Caco-2 (cell line): ENCODE results near the gene DIS3L2. TPM values are rescaled to one million over a fixed set of nuclear protein-coding genes. Genes with fewer than 3 reads are reported as not detected.
"Not testable (repeated sequence)": the region's sequence is repeated elsewhere in the genome, so short reads cannot be mapped to it uniquely, and the experiment has no call there.

Experiments used
- BruUV-seq: library from RNA; stranded (reverse); fragments of 400-500 nt; replicated peaks from 2 replicates; lab custom pipeline; 2021; lab: Mats Ljungman, UMichigan
- CTCF ChIA-PET: fragments of 300-600 bp; sonication (Branson Sonifier 250); formaldehyde crosslinking; loops from one replicate; lab custom pipeline; 2022; ENCODE audit warnings: antibody characterized with exemption; lab: Charles Lee
- POLR2A ChIA-PET: fragments of 300-600 bp; sonication (Branson Sonifier 250); formaldehyde crosslinking; loops from one replicate; lab custom pipeline; 2022; ENCODE audit warnings: antibody characterized with exemption; lab: Charles Lee
- DNase-seq, 2 experiments: peaks; one replicate each; pipeline versions ENCODE4 v3.0.0 to v3.0.0-alpha.2; 2020 to 2022
- H3K27me3 ChIP-seq: replicated peaks from 2 replicates; pipeline ENCODE4 v1.6.0; 2011; ENCODE audit warnings: low read length; ENCODE audit not compliant: control insufficient read depth, insufficient read depth
- H3K36me3 ChIP-seq: 2 replicates; pipeline ENCODE4 v1.5.1; 2011; ENCODE audit warnings: low read length; ENCODE audit not compliant: control insufficient read depth, insufficient read depth
- H3K4me1 ChIP-seq: fragments of 250-450 bp; sonication (Bioruptor Pico); 2 replicates; pipeline ENCODE4 v1.5.1; 2020; ENCODE audit warnings: mild to moderate bottlenecking
- H3K4me3 ChIP-seq: 2 replicates; pipeline ENCODE4 v1.5.1; 2011; ENCODE audit warnings: low read depth, mild to moderate bottlenecking, control low read depth, low read length
- H3K9me3 ChIP-seq: fragments of 250-450 bp; sonication (Bioruptor Pico); 2 replicates; pipeline ENCODE4 v1.5.1; 2020; ENCODE audit warnings: mild to moderate bottlenecking, moderate library complexity
- H3K27ac Mint-ChIP-seq: one replicate; pipeline ENCODE4 v1.8.0; 2022; ENCODE audit warnings: mixed read lengths; ENCODE audit not compliant: unreplicated experiment
- H3K27me3 Mint-ChIP-seq: one replicate; pipeline ENCODE4 v1.8.0; 2022; ENCODE audit warnings: mixed read lengths; ENCODE audit not compliant: insufficient read depth, unreplicated experiment
- H3K36me3 Mint-ChIP-seq: one replicate; pipeline ENCODE4 v1.8.0; 2022; ENCODE audit warnings: mild to moderate bottlenecking, mixed read lengths; ENCODE audit not compliant: insufficient read depth, unreplicated experiment
- H3K4me1 Mint-ChIP-seq: one replicate; pipeline ENCODE4 v1.8.0; 2022; ENCODE audit warnings: low read depth, mixed read lengths; ENCODE audit not compliant: unreplicated experiment
- H3K4me3 Mint-ChIP-seq: one replicate; pipeline ENCODE4 v1.8.0; 2022; ENCODE audit warnings: mild to moderate bottlenecking, moderate library complexity, mixed read lengths; ENCODE audit not compliant: unreplicated experiment
- H3K9me3 Mint-ChIP-seq: one replicate; pipeline ENCODE4 v1.8.0; 2022; ENCODE audit warnings: mixed read lengths; ENCODE audit not compliant: unreplicated experiment
- intact Hi-C: fragments of 100-400 bp; cut with micrococcal nuclease; formaldehyde crosslinking; loops from one replicate; pipeline ENCODE4 v1.10.0; 2022; ENCODE audit not compliant: unreplicated experiment
- total RNA-seq: library from RNA; stranded (reverse); gene quantifications from 2 replicates; pipeline ENCODE4 v1.2.3, GENCODE V29; 2022
- TF ChIP-seq, protein P1 (sequence below), 2 experiments: fragments of 200-600 bp in 1 of 2; IDR thresholded peaks; 1 replicate in 1 of 2; 2 replicates in 1 of 2; pipeline versions ENCODE4 v1.5.1 to v1.8.0; 2011 to 2022; ENCODE audit warnings: antibody characterized with exemption in 1 of 2, control low read depth in 1 of 2, inconsistent platforms in 1 of 2, low read depth in 1 of 2, low read length in 1 of 2, mild to moderate bottlenecking in 1 of 2, moderate library complexity in 1 of 2; ENCODE audit not compliant: insufficient read depth in 1 of 2, severe bottlenecking in 1 of 2, unreplicated experiment in 1 of 2

Gene DIS3L2
- total RNA-seq, 1 experiment from 2014 or later: 15.5 TPM

DNA sequence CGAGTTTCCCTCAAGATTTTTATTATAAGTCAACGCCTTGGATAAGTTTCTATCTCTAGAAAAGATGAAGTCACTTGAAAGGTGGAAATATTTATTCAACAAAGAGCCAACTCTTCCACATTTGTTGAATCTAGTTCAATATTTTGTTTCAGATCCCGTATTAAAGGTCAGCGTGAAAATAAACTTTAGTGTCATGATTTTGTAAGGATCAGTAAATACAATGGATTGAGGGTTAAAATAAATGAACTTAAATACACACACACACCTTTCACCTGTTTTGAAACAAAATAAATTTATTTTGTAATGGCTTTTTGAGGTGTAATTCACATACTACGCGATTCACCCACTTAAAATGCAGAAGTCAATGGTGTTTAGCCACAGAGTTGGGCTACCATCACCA is 19.3 kb upstream of the DIS3L2 start:
- no peaks in the 10 kb centered on the region for H3K9me3 ChIP-seq
- H3K4me1 ChIP-seq: no peaks in the 10 kb centered on the region
- Mint-ChIP-seq H3K4me1 (no peaks in the 10 kb centered on the region), H3K4me3 (no peak overlapping the region), H3K36me3 (no peaks in the 10 kb centered on the region), H3K27ac (no peak overlapping the region), H3K9me3 (no peaks in the 10 kb centered on the region), H3K27me3 (peaks cover 3% of the 10 kb centered on the region)
- H3K27me3 ChIP-seq: no peaks in the 10 kb centered on the region
- DNase-seq: no peak
- TF ChIP-seq, protein P1, sequence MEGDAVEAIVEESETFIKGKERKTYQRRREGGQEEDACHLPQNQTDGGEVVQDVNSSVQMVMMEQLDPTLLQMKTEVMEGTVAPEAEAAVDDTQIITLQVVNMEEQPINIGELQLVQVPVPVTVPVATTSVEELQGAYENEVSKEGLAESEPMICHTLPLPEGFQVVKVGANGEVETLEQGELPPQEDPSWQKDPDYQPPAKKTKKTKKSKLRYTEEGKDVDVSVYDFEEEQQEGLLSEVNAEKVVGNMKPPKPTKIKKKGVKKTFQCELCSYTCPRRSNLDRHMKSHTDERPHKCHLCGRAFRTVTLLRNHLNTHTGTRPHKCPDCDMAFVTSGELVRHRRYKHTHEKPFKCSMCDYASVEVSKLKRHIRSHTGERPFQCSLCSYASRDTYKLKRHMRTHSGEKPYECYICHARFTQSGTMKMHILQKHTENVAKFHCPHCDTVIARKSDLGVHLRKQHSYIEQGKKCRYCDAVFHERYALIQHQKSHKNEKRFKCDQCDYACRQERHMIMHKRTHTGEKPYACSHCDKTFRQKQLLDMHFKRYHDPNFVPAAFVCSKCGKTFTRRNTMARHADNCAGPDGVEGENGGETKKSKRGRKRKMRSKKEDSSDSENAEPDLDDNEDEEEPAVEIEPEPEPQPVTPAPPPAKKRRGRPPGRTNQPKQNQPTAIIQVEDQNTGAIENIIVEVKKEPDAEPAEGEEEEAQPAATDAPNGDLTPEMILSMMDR (IDR thresholded peaks at IDR 0.05; ENCODE audit: insufficient read depth in 1 of 2, low read depth in 1 of 2, low read length in 1 of 2, severe bottlenecking in 1 of 2, unreplicated experiment in 1 of 2): no peak
- POLR2A ChIA-PET: no interaction called here
- intact Hi-C loops: no loop called here
- no TSS peak for BruUV-seq
- H3K36me3 ChIP-seq: no peaks in the 10 kb centered on the region
- no peak overlapping the region for H3K4me3 ChIP-seq
- CTCF ChIA-PET: no interaction called here

DNA sequence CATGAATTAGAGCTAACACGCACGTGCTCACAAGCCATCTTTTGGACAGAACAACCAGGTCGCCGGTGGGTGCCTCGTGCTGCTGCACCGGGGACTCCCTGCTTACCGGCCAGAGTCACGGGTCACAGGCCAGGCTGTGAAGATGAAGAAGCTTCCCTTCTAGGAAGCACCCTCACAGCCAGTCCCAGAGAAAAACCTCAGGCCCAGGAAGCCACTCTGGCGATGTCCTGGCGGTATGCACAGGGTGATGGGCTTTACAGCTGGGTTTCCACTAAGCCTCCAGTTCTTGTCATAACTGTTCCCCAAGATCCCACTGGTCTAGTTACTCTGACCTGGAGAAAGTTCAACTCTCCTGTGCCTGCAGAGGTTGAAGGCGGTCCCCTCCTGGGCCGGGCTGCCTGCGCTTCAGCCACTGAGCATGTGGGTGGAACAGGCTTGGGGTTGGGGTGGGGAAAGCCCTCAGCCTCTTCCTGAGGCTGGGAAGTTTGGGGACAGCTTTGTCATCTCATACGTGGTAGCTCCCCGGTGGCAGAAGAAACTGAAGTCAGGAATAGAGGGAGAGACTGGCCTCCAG is 15.2 kb upstream of the DIS3L2 start:
- TF ChIP-seq, protein P1 (IDR thresholded peaks at IDR 0.05; ENCODE audit: insufficient read depth in 1 of 2, low read depth in 1 of 2, low read length in 1 of 2, severe bottlenecking in 1 of 2, unreplicated experiment in 1 of 2): no peak

DNA sequence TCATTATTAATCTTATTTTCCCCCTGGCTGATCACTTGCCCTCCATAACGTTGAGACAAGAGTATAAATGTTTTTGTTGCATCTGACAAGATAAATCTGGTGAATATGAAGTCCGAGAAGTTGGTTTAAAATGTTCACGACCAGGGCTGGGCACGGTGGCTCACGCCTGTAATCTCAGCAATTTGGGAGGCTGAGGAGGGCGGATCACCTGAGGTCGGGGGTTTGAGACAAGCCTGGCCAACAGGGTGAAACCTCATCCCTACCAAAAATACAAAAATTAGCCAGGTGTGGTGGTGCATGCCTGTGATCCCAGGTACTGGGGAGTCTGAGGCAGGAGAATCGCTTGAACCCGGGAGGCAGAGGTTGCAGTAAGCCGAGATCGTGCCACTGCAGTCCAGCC is 14.4 kb upstream of the DIS3L2 start:
- H3K9me3 Mint-ChIP-seq: not testable (repeated sequence)

More for the DNA sequence above, 15.2 kb upstream of the DIS3L2 start:
- Histone ChIP-seq H3K9me3 (no peaks in the 10 kb centered on the region), H3K4me1 (no peaks in the 10 kb centered on the region), H3K36me3 (no peaks in the 10 kb centered on the region), H3K27me3 (no peaks in the 10 kb centered on the region), H3K4me3 (no peak overlapping the region)
- no TSS peak for BruUV-seq
- intact Hi-C loops: no loop called here
- H3K4me3 Mint-ChIP-seq: no peak overlapping the region
- ChIA-PET POLR2A (no interaction called here), CTCF (no interaction called here)
- no peaks in the 10 kb centered on the region for H3K9me3 Mint-ChIP-seq
- H3K27me3 Mint-ChIP-seq: no peaks in the 10 kb centered on the region
- DNase-seq: no peak
- H3K4me1 Mint-ChIP-seq: no peaks in the 10 kb centered on the region
- H3K36me3 Mint-ChIP-seq: no peaks in the 10 kb centered on the region
- H3K27ac Mint-ChIP-seq: no peak overlapping the region

More for the DNA sequence above, 14.4 kb upstream of the DIS3L2 start:
- H3K4me1 ChIP-seq, BruUV-seq, H3K4me3 Mint-ChIP-seq, DNase-seq, H3K4me1 Mint-ChIP-seq, H3K4me3 ChIP-seq, H3K9me3 ChIP-seq, POLR2A ChIA-PET, H3K27me3 ChIP-seq, H3K27me3 Mint-ChIP-seq, H3K36me3 ChIP-seq, intact Hi-C loops, CTCF ChIA-PET, H3K27ac Mint-ChIP-seq, H3K36me3 Mint-ChIP-seq: not testable (repeated sequence)
